Measurements from ENCODE around the gene KRTAP10-10.

- no peak for TF ChIP-seq CTCF (IDR thresholded peaks at IDR 0.05)
- TF ChIP-seq POLR2A (IDR thresholded peaks at IDR 0.05), result no peak
- TF ChIP-seq POLR2AphosphoS5 (IDR thresholded peaks at IDR 0.05), result no peak
- no peak for TF ChIP-seq EP300 (IDR thresholded peaks at IDR 0.05)
Observed at GRCh38 chr21:44682580-44683151, 45.5 kb downstream of the KRTAP10-10 start.

Data from gastroesophageal sphincter (tissue), 3 donors.